GM21737 (cell line): ENCODE data around the gene MAST4.

Experiments used
- ATAC-seq: cut with Tn5 transposase; IDR thresholded peaks from one replicate; pipeline ENCODE4 v1.9.1; 2021; ENCODE audit warnings: mild to moderate bottlenecking, moderate library complexity; ENCODE audit not compliant: unreplicated experiment

MAST4 gene

DNA sequence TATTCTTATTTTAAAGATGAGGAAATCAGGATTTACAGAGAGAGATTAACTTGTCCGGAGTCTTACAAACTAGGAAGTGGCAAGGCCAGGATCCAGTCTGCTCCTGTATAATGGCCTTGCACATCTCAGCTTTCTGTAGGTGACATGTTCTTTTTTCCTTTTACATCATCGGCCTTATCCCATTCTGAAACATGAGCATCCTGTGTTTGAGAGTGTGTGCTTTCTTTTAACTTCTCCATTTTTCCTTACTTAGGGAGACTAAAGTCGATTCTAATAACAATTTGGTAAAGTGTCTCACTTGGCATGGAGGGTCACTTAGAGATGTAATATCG, 385.8 kb downstream of the MAST4 start:
- no peak for ATAC-seq

DNA sequence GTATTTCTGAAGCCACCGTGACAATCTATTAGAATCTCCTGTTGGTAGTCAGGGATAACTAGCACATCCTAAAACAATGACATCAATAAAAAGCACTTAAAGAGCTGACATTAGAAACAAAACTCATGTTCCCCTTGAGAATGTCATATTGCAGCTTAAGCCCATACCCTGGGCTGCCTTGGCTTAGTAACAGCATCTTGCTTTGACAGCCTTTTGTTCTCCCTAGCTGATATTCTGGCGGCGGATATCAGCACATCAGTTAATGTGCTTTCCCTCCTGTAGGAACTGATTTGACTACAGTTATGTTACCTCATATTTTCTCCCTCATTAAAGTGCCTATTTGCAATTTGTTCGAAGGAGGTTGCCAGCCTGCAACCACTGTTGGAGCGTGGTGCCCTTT, 386.3 kb downstream of the MAST4 start:
- no peak for ATAC-seq

DNA sequence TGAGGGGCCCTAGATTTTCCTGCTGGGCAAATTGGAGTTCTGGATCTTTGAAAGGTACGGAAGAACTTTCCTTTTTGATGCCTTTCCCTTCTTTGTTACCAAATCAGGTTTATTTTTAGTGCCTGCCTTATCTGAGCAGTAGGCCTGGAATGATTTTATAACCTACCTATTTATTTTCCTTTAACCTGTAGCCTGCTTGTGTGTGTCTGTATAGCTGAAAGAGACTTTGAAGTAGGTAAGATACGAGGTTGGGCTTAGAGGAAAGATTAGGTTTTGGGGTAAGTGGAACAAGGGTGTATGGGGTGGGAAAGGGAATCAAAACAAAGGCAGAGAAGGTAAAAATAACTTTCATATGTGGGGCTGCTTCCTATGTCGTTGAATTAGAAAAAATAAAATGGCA, 389.2 kb downstream of the MAST4 start:
- ATAC-seq = no peak

DNA sequence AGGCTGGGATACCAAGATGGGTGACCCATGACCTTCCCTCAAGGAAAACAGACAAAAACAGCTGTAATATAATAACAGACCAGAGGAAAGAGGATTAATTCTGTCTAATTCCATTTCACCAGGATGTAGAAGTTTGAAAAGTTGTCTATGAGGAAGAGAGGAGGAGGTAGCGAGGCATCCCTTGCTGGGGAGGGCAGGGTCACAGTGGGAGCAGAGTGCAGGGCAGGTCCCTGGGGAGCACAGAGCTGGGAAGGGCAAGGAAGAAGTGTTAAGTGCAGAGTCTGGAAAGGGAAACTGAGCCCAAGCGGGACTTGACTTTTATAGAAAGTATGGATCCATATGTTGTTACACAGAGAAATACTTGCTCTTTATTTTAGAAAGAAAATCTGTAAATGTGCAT, 389.8 kb downstream of the MAST4 start:
- ATAC-seq = no peak

DNA sequence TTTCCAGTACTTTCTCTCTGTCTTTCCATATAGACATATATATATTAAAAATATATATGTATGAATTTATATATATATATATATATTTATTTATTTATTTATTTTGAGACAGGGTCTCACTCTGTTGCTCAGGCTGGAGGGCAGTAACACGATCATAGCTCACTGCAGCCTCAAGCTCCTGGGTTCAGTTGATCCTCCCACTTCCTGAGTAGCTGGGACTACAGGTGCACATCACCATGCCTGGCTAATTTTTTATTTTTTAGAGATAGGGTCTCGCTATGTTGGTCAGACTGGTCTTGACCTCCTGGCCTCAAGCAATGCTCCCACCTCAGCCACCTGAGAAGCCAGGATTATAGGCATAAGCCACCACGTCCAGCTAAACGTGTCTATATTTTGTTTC, 390.3 kb downstream of the MAST4 start:
- no peak for ATAC-seq

DNA sequence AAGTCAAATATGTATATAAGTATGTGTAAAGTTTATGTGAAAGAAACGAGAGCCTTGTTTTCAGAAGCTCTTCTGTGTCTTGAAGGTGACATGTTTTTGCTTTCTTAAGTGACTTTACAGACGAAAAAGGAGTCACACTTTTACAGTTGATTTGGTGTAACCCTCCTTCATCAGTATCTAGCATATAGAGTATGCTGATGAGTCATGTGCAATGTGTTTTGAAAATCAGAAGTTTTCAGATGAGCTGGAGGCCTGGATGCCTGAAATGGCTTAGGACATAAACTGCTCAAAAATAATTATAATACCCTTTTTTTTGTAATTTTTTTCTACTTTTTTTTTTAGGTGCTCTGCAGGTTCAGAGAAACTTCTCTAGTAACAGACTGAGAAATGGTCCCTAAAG, 390.9 kb downstream of the MAST4 start:
- ATAC-seq = no peak

DNA sequence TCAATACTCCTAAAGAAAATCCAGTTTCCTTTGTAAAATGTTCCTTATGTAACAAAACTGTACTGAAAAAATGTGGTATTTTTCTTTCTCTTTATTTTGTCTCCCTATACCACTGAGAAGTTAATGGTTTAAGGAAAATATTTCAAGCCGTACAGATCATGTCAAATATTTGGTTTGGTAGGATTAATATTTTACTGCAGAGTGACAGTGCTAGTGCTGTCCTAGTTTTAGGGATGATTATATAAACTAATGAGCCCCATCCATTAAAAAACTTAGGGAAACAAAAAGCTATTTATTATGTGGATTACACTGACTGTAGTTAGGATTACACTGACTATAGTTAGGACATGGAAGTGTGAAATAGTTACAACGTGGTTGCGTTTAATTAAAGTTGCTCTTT, 391.3 kb downstream of the MAST4 start:
- no peak for ATAC-seq

DNA sequence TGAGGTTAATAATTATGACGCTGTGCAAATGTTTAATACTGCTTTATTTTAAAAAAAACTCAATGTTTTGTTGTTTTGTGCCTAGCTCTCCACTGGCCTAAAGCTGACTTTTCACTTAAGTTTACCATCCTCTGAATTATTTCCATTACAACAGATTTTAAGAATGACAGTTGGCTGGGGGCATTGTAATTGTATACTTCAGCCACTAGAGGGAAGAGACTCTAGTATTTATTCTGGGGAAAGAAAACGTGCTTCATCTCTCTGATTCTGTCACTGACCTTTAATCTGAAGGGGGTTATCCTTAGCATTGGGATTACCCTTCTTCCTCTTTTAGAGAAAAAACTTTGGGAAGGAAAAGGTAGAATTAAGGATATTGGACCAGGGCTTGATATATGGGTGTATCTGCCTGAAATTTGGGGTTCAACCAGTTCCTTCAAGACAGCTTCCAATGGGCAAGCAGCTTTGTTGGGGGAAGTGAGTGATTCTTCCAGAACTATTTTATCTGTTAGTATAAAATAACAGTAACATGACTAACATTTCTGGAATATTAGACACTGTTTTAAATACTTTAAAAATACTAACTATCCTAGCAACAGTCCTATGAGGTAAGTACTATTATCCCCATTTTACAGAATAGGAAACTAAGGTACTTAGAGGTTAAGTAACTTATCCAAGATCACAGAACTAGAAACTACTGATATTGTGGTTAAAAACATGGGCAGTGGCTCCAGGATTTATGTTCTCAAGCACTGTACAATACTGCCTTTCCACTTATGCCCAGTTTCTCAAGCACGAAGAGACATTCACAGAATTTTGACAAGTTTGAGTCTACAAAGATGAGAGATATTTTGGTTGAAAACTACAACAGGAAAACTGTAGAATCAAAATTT, 392.0 kb downstream of the MAST4 start:
- no peak for ATAC-seq

DNA sequence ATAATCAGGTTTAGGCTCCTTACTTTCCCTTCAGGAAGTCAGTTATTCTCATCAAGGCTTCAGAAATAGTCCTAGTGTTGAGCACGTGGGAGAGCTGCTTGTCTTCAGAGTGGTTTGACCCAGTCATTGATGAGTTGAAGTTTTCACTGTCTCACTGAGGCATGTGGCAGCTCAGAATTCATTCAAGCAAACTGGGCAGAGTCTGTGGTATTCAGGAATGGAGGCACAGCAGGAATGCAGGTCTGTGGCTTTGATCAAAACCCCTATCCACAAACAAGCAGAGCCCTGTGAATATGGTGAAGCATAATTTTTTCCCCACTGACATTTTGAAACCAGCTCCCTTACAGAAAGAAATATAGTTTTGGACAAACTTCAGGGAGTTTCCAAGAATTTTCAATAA, 393.1 kb downstream of the MAST4 start:
- no peak for ATAC-seq

DNA sequence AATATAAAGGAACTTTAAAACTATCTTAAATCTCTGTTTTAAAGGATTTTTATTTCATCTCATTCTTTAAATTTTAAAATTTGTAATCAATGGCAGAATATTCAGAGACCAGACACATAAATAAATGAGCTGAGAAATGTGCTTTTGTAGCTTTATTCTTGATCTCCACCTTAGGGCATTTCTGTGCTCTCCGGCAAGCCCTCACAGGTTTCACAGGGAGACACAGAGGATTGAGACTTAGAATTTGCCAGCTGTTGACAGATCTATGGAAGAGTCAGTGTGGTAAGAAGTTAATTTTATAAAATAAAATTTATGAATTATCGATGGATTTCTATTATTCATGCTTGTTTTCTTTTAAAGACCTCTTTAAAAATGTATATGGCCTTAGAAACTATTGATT, 393.6 kb downstream of the MAST4 start:
- ATAC-seq = no peak

DNA sequence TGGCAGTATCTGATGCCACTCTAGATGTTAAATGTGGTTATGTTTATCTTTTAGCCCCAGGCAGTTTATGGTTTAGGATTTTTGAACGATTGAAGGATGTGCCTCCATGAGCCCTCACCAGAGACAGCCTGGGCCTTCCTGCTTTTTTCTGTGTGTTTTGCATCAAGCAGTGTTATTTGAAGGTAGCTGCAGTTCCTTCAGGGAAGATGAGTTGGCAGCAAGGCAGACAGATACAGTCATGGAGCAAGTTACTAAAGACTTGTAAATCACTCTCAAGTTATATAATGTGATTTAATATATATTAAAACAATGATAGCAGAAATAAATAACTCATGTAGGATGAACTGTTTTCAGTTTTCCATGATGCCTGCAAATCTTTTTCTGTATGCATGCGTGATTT, 395.6 kb downstream of the MAST4 start:
- no peak for ATAC-seq

DNA sequence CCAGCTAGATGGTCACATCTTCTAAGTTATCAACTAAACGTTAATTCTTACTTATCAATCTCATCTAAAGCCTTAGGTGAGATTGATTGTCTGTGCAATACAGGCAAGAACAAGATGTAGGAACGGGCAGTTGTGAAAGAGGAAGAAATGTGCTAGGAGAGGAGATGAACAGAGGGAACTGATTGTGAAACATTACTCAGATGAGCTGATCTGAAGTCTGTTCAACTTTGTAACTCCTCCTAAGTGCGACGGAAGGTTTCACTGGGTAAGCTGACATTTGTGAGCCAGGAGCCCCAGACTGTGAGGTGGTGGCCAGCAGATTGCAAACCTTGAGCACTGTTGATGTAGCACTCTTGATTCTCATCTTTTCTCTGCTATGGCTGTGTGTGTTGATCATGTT, 396.4 kb downstream of the MAST4 start:
- ATAC-seq = no peak

DNA sequence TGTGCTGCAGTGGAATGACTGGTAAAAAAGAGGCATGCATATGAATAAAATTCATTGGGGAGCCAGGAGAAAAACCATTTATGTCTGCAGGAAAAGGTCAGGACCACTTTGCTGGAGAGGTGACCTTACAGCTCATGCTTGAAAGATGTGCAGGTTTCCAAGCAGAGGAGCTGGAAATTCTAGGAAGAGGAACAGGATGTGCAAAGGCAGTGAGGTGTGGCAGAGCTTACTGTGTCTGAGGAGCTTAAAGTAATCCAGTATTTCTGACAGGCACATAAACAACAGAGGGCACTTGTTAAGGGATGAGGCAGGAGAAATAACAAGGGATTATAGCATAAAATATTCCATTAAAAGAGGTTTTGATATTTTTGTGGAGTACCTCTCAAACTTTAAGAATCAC, 397.3 kb downstream of the MAST4 start:
- no peak for ATAC-seq

DNA sequence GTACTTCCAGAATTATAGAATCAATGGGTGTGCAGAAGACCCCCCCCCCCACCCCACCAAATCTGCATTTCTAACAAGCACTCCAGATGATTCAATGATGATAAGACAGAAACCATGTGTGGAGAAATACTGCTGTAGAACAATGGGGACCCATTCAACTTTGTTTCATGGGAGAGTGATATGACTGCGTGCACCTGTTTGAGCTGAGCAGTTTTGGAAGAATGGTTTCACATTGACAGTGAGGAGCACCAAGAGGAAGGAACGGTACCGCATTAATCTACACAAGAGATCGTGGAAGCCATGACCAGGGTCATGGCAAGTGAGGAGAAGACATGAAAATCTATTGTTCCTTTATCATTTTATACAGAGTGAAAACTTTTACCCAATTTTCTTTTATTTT, 397.7 kb downstream of the MAST4 start:
- no peak for ATAC-seq

DNA sequence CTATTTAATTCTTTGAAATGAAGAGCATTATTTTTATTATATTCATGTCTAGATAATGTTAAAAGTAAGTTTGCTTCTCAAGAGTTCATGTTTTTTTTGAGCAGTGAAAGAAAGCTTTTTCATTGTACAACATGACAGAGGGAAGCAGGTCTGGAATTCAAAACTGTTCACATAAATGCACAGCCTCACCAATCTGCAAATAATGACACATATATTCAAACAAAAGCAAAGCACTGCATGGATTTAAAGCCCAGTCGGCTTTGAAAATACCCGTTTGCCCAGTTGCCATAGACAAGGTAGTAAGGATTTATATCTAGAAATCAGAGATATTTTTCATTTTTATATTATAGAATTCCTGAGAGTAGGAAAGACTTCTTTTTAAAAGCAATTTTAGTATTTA, 398.6 kb downstream of the MAST4 start:
- no peak for ATAC-seq

DNA sequence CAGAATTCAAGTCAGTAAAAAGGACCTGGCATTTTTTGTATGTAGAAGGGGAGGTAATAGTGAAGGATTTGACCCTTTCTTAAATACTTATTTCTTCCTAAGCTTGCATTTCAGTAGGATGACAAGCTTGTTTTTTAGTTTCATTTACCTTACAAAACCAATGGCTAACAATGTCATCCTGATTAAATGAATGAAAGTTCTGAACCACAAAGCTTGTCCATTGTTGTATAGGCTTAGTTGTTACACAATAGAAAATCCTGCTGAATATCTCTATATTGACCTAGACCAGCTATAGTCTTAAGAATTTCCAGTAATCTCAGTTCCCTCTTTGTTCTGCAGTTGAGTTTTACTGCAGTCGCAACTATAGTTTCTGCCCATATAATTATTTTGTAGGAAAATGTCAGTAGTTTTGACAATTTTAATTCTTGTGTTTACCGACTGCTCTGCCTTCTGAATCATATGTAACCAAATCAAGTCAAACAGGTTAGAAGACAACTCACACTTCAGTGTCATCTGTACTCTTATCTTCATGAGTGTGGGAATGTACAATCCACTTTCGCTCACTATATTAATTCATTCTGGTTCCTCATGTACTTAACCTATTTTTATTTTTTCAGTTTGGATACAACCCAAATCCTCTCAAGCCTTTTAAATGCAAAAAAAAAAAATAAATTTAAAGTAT, 404.7 kb downstream of the MAST4 start:
- ATAC-seq = no peak

DNA sequence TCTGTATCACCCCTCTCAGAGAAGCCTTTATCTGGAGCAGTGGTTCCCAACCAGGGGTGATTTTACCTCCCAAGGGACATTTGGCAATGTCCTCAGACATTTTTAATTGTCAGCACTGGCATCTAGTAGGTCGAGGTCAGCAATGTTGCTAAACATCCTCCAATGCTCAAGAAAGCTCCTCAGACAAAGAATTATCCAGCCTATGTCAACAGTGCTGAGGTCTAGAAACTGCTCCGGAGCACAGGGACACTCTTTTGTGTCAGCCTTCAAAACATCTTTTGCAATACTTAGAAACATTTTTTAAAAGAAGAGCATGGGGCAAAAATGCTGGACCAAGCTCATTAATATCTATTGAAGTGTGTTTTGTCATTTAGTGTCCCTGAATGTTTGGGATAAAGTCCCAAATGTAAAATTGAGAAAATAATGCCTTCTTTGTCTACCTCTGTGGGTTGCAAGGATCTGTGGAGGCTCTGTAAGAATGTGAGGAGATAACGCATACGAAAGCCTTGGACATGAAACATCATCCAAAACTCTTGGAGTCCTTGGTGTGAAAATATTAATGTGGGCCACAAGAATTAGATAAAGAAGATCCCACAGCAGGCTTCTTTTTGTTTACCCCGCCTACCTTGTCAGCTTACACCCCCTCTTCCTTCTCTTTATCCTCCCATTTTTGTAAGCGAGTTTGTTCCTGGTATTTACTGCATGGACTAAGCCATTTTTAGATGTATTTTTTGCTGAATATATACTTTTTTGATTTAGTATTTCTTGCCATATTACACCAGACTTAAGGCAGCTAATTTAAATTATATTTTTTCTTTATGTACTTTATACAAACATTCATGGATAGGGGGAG, 406.9 kb downstream of the MAST4 start:
- no peak for ATAC-seq

DNA sequence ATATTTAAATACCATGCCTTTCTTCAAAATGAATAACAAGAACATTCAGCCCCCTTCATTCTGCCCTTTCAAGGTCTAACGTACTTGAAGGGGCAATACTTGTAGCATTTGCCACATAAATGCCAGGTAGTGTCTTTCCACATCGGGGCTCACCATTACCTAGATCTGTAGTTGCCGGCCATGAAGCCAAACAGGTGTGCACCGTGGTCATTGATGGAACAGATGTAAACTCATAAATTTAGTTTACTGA, 407.4 kb downstream of the MAST4 start:
- ATAC-seq = no peak

DNA sequence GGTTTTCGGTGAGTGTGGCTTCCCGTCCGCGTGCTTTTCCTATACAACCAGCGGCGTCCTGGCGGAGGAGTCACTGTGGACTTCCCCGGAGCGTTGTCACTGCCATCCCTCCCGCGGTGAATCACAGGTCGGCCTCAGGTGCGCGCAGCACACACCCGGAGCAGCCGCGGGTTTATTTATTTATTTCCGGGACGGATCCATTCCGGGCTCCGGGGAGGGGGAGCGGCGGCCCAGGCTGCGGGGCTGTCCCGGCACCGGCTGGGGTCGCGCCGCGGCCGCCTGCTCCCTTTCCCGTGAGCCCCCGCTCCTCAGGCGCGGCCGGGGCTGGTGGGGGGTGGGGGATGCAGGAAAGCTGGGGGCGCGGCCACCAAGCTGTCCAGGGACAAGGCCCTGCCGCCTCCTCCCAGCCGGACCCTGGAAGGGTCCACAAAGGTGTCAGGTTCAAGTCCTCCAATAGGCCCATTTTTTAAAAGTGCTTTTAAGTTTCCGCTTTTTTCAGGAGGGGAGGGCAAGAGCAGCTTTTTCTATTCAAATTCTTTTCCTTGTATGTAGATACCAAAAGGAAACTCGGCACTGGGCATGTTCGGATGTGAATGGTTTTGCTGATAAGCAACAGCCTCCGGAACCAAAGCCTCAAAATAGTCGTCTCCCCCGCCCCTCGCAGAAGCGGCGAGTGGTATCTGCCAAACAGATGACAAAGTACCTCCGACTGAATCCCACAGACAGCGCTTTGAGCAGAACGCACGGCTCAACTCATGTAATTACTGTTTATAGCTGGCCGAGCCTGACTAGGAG, 407.9 kb downstream of the MAST4 start:
- peak; percentile 63 for ATAC-seq

DNA sequence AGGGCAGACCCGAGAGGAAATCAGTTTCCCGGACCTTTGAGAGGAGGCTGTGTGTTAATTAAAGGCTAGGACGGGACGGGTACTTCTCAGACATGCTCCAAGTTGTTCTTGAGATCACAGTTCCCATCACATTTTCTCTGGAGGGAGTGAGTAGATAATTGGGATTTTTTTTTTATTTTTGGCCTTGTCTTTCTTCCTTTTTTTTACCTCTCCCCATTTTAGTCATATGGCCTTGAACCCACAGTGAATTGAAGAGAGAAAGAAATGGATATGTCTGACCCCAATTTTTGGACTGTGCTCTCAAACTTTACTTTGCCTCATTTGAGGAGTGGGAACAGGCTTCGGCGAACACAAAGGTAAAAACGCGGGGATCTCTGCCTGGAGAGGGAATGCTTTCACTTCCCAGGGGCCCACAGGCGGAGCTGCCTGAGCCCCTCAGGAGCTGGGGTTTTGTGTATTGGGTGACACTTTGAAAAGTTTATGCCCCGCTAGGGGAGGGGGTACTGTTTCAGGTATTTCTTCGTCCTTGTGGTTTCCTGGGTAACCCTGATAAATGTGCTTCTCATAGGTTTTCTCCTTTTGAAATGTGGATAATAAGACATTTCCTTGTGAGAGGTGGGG, 408.6 kb downstream of the MAST4 start:
- no peak for ATAC-seq
